ENCODE results near the gene TMC6. TPM values are rescaled to one million over a fixed set of nuclear protein-coding genes. Genes with fewer than 3 reads are reported as not detected.

The TMC6 gene
- total and polyA plus RNA-seq, 2 of the 13 experiments (the other 11 are each of a cell fraction or from before 2014, with no cell fraction given): 48.4 to 99.1 TPM

- TF ChIP-seq ETS1 (CRISPR knock-in tag; IDR thresholded peaks at IDR 0.05) (no peak), ZNF75D (CRISPR knock-in tag; IDR thresholded peaks at IDR 0.05; ENCODE audit: borderline replicate concordance) (no peak), ZNF224 (CRISPR knock-in tag; IDR thresholded peaks at IDR 0.05) (no peak), ZNF710 (CRISPR knock-in tag; IDR thresholded peaks at IDR 0.05; ENCODE audit: borderline replicate concordance) (no peak), ZNF20 (CRISPR knock-in tag; IDR thresholded peaks at IDR 0.05) (no peak), HMG20B (CRISPR knock-in tag; conservative IDR thresholded peaks at IDR 0.05) (no peak), NPAS2 (CRISPR knock-in tag; IDR thresholded peaks at IDR 0.05; ENCODE audit: borderline replicate concordance) (no peak), ZNF350 (CRISPR knock-in tag; IDR thresholded peaks at IDR 0.05; ENCODE audit: borderline replicate concordance, low read depth) (peak; percentile 80), LCORL (IDR thresholded peaks at IDR 0.05) (no peak), LCORL (CRISPR knock-in tag; IDR thresholded peaks at IDR 0.05) (peak; percentile 21; the same call in 1 of the 2 replicates), SMC3 (IDR thresholded peaks at IDR 0.05; ENCODE audit: low read length) (no peak), ARID5B (CRISPR knock-in tag; IDR thresholded peaks at IDR 0.05) (no peak), ZNF101 (CRISPR knock-in tag; IDR thresholded peaks at IDR 0.05; ENCODE audit: borderline replicate concordance, low read depth) (no peak), ZNF235 (CRISPR knock-in tag; IDR thresholded peaks at IDR 0.05; ENCODE audit: borderline replicate concordance) (peak; percentile 78; the same call in 1 of the 2 replicates), POLR2A (IDR thresholded peaks at IDR 0.05; ENCODE audit: insufficient read depth in 1 of 2, low read depth in 2 of 2, low read length in 2 of 2) (peak in 1 of 2 experiments; percentile 26; a peak in 1 of 4 replicates), TOPORS (CRISPR knock-in tag; IDR thresholded peaks at IDR 0.05) (no peak), ZBTB21 (CRISPR knock-in tag; IDR thresholded peaks at IDR 0.05) (no peak), TRAFD1 (CRISPR knock-in tag; IDR thresholded peaks at IDR 0.05; ENCODE audit: borderline replicate concordance) (peak; percentile 28; the same call in 1 of the 2 replicates), ZBTB26 (CRISPR knock-in tag; IDR thresholded peaks at IDR 0.05; ENCODE audit: borderline replicate concordance) (no peak)
Observed at GRCh38 chr17:78140169-78141051, 11.9 kb upstream of the TMC6 start (continued).

Data from HepG2 (cell line).